HEK293 (cell line): ENCODE data around the gene RBM45.

Experiments used
- GLIS2 ChIP-seq: fragments of 450-650 bp; formaldehyde crosslinking; IDR thresholded peaks from 2 replicates; pipeline ENCODE4 v1.5.1; 2016; ENCODE audit warnings: missing biosample characterization, missing genetic modification characterization
- PATZ1 ChIP-seq: fragments of 450-650 bp; formaldehyde crosslinking; IDR thresholded peaks from 2 replicates; pipeline ENCODE4 v1.5.1; 2016; ENCODE audit warnings: missing biosample characterization, missing genetic modification characterization
- REPIN1 ChIP-seq: fragments of 450-650 bp; formaldehyde crosslinking; IDR thresholded peaks from 2 replicates; pipeline ENCODE4 v1.5.1; 2017; ENCODE audit warnings: missing biosample characterization, missing genetic modification characterization, low read depth
- YY1 ChIP-seq: fragments of 450-650 bp; formaldehyde crosslinking; IDR thresholded peaks from 2 replicates; pipeline ENCODE4 v1.5.1; 2018; ENCODE audit warnings: missing biosample characterization, missing genetic modification characterization
- ZBTB26 ChIP-seq: fragments of 450-650 bp; formaldehyde crosslinking; optimal IDR thresholded peaks from 2 replicates; pipeline ENCODE3; 2016; ENCODE audit warnings: missing biosample characterization, mild to moderate bottlenecking, missing genetic modification characterization
- ZBTB7A ChIP-seq: fragments of 450-650 bp; formaldehyde crosslinking; IDR thresholded peaks from 2 replicates; pipeline ENCODE4 v1.5.1; 2016; ENCODE audit warnings: low read depth, missing biosample characterization, missing genetic modification characterization
- ZNF121 ChIP-seq: fragments of 450-650 bp; formaldehyde crosslinking; IDR thresholded peaks from 2 replicates; pipeline ENCODE4 v1.5.1; 2016; ENCODE audit warnings: missing biosample characterization, missing genetic modification characterization
- ZNF148 ChIP-seq: fragments of 450-650 bp; formaldehyde crosslinking; IDR thresholded peaks from 2 replicates; pipeline ENCODE4 v1.5.0; 2017; ENCODE audit warnings: missing biosample characterization, missing genetic modification characterization, borderline replicate concordance
- ZNF24 ChIP-seq: fragments of 450-650 bp; formaldehyde crosslinking; IDR thresholded peaks from 2 replicates; pipeline ENCODE4 v1.5.1; 2016; ENCODE audit warnings: missing biosample characterization, missing genetic modification characterization
- ZNF398 ChIP-seq: fragments of 450-650 bp; formaldehyde crosslinking; IDR thresholded peaks from 2 replicates; pipeline ENCODE4 v1.5.1; 2017; ENCODE audit warnings: missing biosample characterization, missing genetic modification characterization
- ZNF580 ChIP-seq: fragments of 450-650 bp; formaldehyde crosslinking; IDR thresholded peaks from 2 replicates; pipeline ENCODE4 v1.5.1; 2016; ENCODE audit warnings: missing biosample characterization, missing genetic modification characterization

- TF ChIP-seq ZNF148 (no peak), ZBTB7A (tag by site-specific recombination) (no peak), ZNF580 (tag by site-specific recombination) (no peak), ZBTB26 (tag by site-specific recombination) (no peak), ZNF398 (tag by site-specific recombination) (no peak), REPIN1 (tag by site-specific recombination) (no peak), PATZ1 (no peak), GLIS2 (tag by site-specific recombination) (no peak), ZNF24 (tag by site-specific recombination) (no peak), YY1 (no peak), ZNF121 (tag by site-specific recombination) (no peak)
These were observed 48.4 kb downstream of the RBM45 start for GRCh38 chr2:178160601-178161000.
